Measurements from ENCODE around the gene TFPI. TPM values are rescaled to one million over a fixed set of nuclear protein-coding genes. Genes with fewer than 3 reads are reported as not detected.
"Not testable (repeated sequence)": the region's sequence is repeated elsewhere in the genome, so short reads cannot be mapped to it uniquely, and the experiment has no call there.

Gene TFPI
- total RNA-seq, 1 experiment from 2014 or later = 129 TPM

- POLR2A ChIA-PET = interaction anchor here (0.6 to 0.7 kb wide), 2 partner anchors 9 to 11 kb away, joined by 3 to 16 read pairs; no protein-coding TSS in a partner anchor
- not testable (repeated sequence) for BruUV-seq (replicated peaks); H3K27me3 ChIP-seq (ENCODE audit: control insufficient read depth, insufficient read depth, low read length)
Measured at GRCh38 chr2:187535381-187535780, 18.9 kb downstream of the TFPI start.

GRCh38 chr2:187532333-187533120 lies 21.7 kb downstream of the TFPI start:
- H3K4me1 ChIP-seq (ENCODE audit: control insufficient read depth, insufficient read depth, low read length) = peaks cover 27% of the 10 kb centered on the region
- DNase-seq (ENCODE audit: low read depth, low spot score) (no peak), ATAC-seq (no peak)
- POLR2A ChIA-PET = interaction anchor here (0.6 kb wide), 1 partner anchor 17 kb away, joined by 3 read pairs; no protein-coding TSS in a partner anchor
- CTCF ChIA-PET = no interaction called here
- in situ Hi-C loops (cut with HindIII; ENCODE audit: low pct_unique_long_range_greater_than_20kb, low sequenced_read_pairs) (no loop called here), intact Hi-C loops (cut with micrococcal nuclease; ENCODE audit: unreplicated experiment) (no loop called here)
- no TSS peak for BruUV-seq (replicated peaks)
- H3K27me3 ChIP-seq (ENCODE audit: control insufficient read depth, insufficient read depth, low read length) = no peaks in the 10 kb centered on the region
- H3K36me3 ChIP-seq (ENCODE audit: control insufficient read depth, insufficient read depth, low read length) = peaks cover 8% of the 10 kb centered on the region; the same call in 1 of the 2 replicates
- H3K27ac ChIP-seq (ENCODE audit: low read length) = peak overlapping the region; percentile 67; the same call in 1 of the 2 replicates
- H3K4me3 ChIP-seq (ENCODE audit: low read depth in 2 of 2, low read length in 2 of 2) = no peak overlapping the region
- peaks cover 7% of the 10 kb centered on the region; the same call in 1 of the 2 replicates for H3K9me3 ChIP-seq (ENCODE audit: control insufficient read depth, insufficient read depth, low read depth, low read length)
- no peak for TF ChIP-seq TCF7L2 (IDR thresholded peaks at IDR 0.05; ENCODE audit: low read depth, low read length)
- no peak for TF ChIP-seq CTCF (IDR thresholded peaks at IDR 0.05)
- no peak for TF ChIP-seq REST (IDR thresholded peaks at IDR 0.05; ENCODE audit: insufficient read depth in 1 of 2, low read depth in 2 of 2, low read length in 1 of 2)
- TF ChIP-seq POLR2AphosphoS5 (IDR thresholded peaks at IDR 0.05; ENCODE audit: low read depth, low read length) = no peak
- TF ChIP-seq SIN3A (IDR thresholded peaks at IDR 0.05; ENCODE audit: borderline replicate concordance, insufficient read depth, low read depth, low read length) = no peak

More at GRCh38 chr2:187535381-187535780, 18.9 kb downstream of the TFPI start:
- H3K36me3 ChIP-seq (ENCODE audit: control insufficient read depth, insufficient read depth, low read length); H3K9me3 ChIP-seq (ENCODE audit: control insufficient read depth, insufficient read depth, low read depth, low read length); CTCF ChIA-PET; in situ Hi-C loops (cut with HindIII; ENCODE audit: low pct_unique_long_range_greater_than_20kb, low sequenced_read_pairs); H3K27ac ChIP-seq (ENCODE audit: low read length); intact Hi-C loops (cut with micrococcal nuclease; ENCODE audit: unreplicated experiment); ATAC-seq; DNase-seq (ENCODE audit: low read depth, low spot score); H3K4me3 ChIP-seq (ENCODE audit: low read depth in 2 of 2, low read length in 2 of 2): not testable (repeated sequence)
- peaks cover 19% of the 10 kb centered on the region for H3K4me1 ChIP-seq (ENCODE audit: control insufficient read depth, insufficient read depth, low read length)

Measured in Panc1 (cell line).